Measurements from ENCODE around the gene TBX4. TPM values are rescaled to one million over a fixed set of nuclear protein-coding genes. Genes with fewer than 3 reads are reported as not detected.

Gene TBX4
- total and polyA plus RNA-seq, 4 donors = not detected

- H3K4me3 ChIP-seq (ENCODE audit: low read depth in 1 of 3, low read length in 3 of 3) = peak overlapping the region in 1 of 3 donors; percentile 3
- H3K9me3 ChIP-seq (ENCODE audit: control insufficient read depth in 4 of 4, low read length in 3 of 4) = peaks cover 0 to 3% (median 0%) of the 10 kb centered on the region in 4 donors
- WGBS = 17% methylated on average over 17 of the region's 17 CpGs
- H3K36me3 ChIP-seq (ENCODE audit: control insufficient read depth in 4 of 4, insufficient read depth in 3 of 4, low read depth in 1 of 4, low read length in 3 of 4) = no peaks in the 10 kb centered on the region
- peaks cover 11 to 28% (median 17%) of the 10 kb centered on the region in 4 donors for H3K27me3 ChIP-seq (ENCODE audit: control insufficient read depth in 4 of 4, insufficient read depth in 4 of 4, low read length in 3 of 4)
- no peak for TF ChIP-seq TAF1 (conservative IDR thresholded peaks at IDR 0.05)
- no peak for TF ChIP-seq NR2F2 (IDR thresholded peaks at IDR 0.05)
- H3K4me1 ChIP-seq (ENCODE audit: control insufficient read depth in 4 of 4, insufficient read depth in 4 of 4, low read length in 3 of 4) = peaks cover 2 to 22% (median 14%) of the 10 kb centered on the region in 4 donors
- H3K27ac ChIP-seq (ENCODE audit: low read depth in 1 of 2, low read length in 2 of 2) = no peak overlapping the region
- no peak for DNase-seq (ENCODE audit: low spot score)
- no peak overlapping the region for H3K9ac ChIP-seq (ENCODE audit: low read depth in 1 of 2, low read length in 2 of 2)
These were observed 1.6 kb downstream of the TBX4 start for GRCh38 chr17:61453566-61454380.

GRCh38 chr17:61454381-61455323 is 2.4 kb downstream of the TBX4 start:
- Histone ChIP-seq H3K9ac (ENCODE audit: low read depth in 1 of 2, low read length in 2 of 2) (no peak overlapping the region), H3K36me3 (ENCODE audit: control insufficient read depth in 4 of 4, insufficient read depth in 3 of 4, low read depth in 1 of 4, low read length in 3 of 4) (no peaks in the 10 kb centered on the region), H3K4me3 (ENCODE audit: low read depth in 1 of 3, low read length in 3 of 3) (peak overlapping the region in 1 of 3 donors; percentile 3), H3K9me3 (ENCODE audit: control insufficient read depth in 4 of 4, low read length in 3 of 4) (peaks cover 0 to 3% (median under 1%) of the 10 kb centered on the region in 4 donors), H3K27me3 (ENCODE audit: control insufficient read depth in 4 of 4, insufficient read depth in 4 of 4, low read length in 3 of 4) (peaks cover 13 to 28% (median 20%) of the 10 kb centered on the region in 4 donors), H3K4me1 (ENCODE audit: control insufficient read depth in 4 of 4, insufficient read depth in 4 of 4, low read length in 3 of 4) (peaks cover 2 to 22% (median 14%) of the 10 kb centered on the region in 4 donors), H3K27ac (ENCODE audit: low read depth in 1 of 2, low read length in 2 of 2) (no peak overlapping the region)
- peak; percentile 32 for DNase-seq (ENCODE audit: low spot score)
- 7% methylated on average over 86 of the region's 86 CpGs for WGBS
- no peak for TF ChIP-seq NR2F2 (IDR thresholded peaks at IDR 0.05)
- TF ChIP-seq SP1 (IDR thresholded peaks at IDR 0.05) = no peak
- TF ChIP-seq TAF1 (conservative IDR thresholded peaks at IDR 0.05) = no peak
- TF ChIP-seq MAX (IDR thresholded peaks at IDR 0.05) = no peak
- TF ChIP-seq FOXA1 (IDR thresholded peaks at IDR 0.05) = no peak
- TF ChIP-seq EGR1 (IDR thresholded peaks at IDR 0.05; ENCODE audit: low read depth in 2 of 2) = no peak
- no peak for TF ChIP-seq ZBTB33 (IDR thresholded peaks at IDR 0.05)
- no peak for TF ChIP-seq FOXA2 (IDR thresholded peaks at IDR 0.05)
- TF ChIP-seq, protein P1, sequence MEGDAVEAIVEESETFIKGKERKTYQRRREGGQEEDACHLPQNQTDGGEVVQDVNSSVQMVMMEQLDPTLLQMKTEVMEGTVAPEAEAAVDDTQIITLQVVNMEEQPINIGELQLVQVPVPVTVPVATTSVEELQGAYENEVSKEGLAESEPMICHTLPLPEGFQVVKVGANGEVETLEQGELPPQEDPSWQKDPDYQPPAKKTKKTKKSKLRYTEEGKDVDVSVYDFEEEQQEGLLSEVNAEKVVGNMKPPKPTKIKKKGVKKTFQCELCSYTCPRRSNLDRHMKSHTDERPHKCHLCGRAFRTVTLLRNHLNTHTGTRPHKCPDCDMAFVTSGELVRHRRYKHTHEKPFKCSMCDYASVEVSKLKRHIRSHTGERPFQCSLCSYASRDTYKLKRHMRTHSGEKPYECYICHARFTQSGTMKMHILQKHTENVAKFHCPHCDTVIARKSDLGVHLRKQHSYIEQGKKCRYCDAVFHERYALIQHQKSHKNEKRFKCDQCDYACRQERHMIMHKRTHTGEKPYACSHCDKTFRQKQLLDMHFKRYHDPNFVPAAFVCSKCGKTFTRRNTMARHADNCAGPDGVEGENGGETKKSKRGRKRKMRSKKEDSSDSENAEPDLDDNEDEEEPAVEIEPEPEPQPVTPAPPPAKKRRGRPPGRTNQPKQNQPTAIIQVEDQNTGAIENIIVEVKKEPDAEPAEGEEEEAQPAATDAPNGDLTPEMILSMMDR (IDR thresholded peaks at IDR 0.05; ENCODE audit: low read depth, low read length, missing input control) = no peak
- TF ChIP-seq YY1 (IDR thresholded peaks at IDR 0.05) = no peak
- no peak for TF ChIP-seq RAD21 (IDR thresholded peaks at IDR 0.05)
- TF ChIP-seq GABPA (IDR thresholded peaks at IDR 0.05 in 1 of 2, conservative IDR thresholded peaks at IDR 0.05 in 1 of 2) = no peak
- TF ChIP-seq RXRA (IDR thresholded peaks at IDR 0.05) = no peak
- TF ChIP-seq ATF3 (IDR thresholded peaks at IDR 0.05) = no peak
- no peak for TF ChIP-seq REST (IDR thresholded peaks at IDR 0.05)
- TF ChIP-seq HNF4G (IDR thresholded peaks at IDR 0.05) = no peak

All from liver (tissue), 9 donors.